GM12872 (cell line): ENCODE results near the gene RAP2B.

Experiments used
- TF ChIP-seq, protein P1 (sequence below): IDR thresholded peaks from 3 replicates; pipeline ENCODE4 v1.5.1; 2011; ENCODE audit warnings: low read depth, mild to moderate bottlenecking, low read length, moderate library complexity; ENCODE audit not compliant: insufficient read depth

The RAP2B gene

DNA sequence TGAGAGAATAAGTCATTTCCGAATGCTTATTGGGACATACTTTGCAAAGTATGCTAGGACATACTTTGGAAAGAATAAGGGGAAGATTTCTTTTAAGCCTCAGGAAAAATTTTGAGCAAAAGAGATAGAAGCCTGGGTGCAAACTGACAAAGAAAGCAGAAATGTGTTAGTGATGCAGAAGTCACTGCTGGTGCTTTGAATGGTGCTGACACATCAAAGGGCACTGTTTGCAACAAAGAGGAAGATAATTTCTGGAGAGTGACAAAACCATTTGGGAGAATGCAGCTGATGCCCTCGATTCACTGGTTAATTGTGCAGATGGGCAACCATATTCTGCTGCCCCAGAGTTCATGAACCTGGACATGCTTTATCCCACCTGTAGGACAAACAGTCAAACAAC lies 11.0 kb upstream of the RAP2B start:
- TF ChIP-seq, protein P1, sequence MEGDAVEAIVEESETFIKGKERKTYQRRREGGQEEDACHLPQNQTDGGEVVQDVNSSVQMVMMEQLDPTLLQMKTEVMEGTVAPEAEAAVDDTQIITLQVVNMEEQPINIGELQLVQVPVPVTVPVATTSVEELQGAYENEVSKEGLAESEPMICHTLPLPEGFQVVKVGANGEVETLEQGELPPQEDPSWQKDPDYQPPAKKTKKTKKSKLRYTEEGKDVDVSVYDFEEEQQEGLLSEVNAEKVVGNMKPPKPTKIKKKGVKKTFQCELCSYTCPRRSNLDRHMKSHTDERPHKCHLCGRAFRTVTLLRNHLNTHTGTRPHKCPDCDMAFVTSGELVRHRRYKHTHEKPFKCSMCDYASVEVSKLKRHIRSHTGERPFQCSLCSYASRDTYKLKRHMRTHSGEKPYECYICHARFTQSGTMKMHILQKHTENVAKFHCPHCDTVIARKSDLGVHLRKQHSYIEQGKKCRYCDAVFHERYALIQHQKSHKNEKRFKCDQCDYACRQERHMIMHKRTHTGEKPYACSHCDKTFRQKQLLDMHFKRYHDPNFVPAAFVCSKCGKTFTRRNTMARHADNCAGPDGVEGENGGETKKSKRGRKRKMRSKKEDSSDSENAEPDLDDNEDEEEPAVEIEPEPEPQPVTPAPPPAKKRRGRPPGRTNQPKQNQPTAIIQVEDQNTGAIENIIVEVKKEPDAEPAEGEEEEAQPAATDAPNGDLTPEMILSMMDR = no peak

DNA sequence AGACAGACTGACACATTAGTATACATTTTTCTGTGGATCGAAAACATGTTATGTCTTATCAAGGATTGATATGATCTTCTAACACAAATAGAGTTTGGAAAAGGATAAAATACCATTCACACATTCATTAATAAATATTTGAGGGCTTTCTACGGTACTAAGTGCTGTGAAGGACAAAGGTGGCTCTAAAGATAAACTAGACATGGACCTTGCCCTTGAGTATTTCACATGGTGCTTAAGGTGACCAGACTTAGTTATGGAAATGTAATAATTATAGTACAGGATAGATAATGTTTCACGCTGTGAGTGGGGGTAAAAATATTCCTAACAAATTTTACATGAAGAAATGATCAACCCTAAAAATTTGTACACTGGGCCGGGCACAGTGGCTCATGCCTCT lies 3.8 kb upstream of the RAP2B start:
- TF ChIP-seq, protein P1 = no peak

DNA sequence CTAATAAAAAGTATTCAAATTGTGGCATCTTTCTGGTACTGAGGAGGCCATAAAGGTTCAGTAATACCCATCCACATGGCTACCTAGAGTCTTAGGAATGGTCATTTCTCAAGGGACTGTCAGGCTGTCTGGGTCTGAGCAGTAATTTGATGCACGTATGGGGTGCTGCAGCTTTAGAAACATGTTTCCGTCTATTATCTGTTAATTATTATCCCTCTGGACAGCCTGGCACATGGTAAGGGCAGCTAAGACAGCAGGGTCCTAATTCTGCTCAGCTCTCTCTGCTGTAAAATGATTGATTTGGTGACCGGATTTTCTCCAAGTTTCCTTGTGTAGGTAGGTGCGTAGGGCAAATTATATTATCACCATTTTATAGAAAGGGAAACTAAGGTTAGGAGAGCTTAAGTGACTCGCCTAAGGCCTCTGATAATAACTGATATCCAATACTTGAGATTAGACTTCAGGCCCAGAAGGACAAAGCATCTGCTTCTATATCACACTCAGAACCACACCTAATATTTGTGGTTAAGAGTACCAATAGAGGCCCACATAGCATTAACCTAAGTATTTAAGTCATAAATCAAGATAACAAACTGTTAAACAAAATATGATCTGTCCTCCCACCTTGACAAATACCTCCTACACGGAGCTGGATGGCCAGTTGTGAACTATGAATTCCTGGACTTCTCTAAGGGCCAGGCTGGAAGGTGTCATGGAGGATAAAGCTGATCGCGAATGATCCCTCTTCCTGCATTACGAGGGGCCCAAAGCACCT lies 2.9 kb upstream of the RAP2B start:
- TF ChIP-seq, protein P1 = no peak

DNA sequence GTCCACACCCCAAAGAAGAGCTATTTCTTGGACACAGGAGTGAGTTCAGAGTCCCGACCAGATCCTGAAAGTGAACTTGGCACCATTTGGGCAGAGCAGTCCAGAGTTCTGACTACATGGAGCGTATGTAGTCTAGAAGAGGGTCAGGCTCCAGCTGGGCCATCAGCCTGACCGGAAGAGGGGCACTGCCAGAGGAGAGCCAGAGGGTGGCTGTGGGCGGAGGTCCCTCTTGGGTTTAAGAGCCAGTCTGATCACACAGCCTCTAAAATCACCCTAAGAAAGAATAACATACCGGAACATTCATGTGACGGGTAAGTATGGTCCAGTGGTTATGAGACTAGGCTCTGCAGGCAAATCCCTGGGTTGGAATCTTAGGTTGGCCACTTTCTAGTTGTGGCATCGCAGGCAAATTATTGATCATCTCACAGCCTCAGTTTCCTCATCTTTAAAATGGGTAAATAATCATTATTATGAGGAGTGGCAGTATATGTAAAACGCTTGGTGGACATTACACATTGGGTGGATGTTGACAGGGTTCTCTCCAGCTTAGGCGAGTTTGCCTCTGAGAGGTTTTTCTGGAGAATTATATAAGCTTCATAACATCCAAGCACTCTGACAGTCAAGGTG lies 2.1 kb upstream of the RAP2B start:
- TF ChIP-seq, protein P1 = no peak

DNA sequence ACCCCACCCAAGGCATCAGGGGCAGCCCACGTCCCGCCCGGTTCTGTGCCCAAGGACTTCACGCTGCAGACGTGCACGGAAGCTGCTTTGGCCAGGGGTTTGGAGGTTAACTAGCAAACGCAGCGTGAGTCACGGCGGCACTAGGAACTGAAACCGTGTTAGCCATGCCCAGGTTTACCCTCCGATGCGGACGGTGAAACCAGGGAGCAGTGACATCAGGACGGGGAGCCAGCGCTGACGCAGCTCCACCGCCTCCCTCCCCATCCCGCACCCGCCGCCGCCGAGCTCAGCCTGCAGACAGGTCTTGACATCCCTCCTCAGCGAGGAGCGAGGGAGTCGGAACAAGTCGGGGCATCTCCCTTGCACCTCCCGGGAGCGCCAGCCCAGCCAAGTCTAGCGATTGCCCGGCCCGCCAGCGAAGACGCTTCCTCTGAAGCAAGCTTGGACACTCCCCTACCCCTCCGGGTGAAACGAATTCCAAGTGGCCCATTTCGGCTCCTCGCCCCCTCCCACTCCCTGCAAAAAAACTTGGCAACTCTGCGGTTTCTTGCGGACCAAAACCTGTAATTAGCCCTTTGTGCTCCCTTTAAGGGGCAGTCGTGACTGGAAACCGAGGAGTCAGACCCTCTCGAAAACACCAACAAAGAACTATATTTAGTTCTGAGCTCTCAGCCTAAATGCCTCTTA lies 1.4 kb upstream of the RAP2B start:
- TF ChIP-seq, protein P1 = no peak

DNA sequence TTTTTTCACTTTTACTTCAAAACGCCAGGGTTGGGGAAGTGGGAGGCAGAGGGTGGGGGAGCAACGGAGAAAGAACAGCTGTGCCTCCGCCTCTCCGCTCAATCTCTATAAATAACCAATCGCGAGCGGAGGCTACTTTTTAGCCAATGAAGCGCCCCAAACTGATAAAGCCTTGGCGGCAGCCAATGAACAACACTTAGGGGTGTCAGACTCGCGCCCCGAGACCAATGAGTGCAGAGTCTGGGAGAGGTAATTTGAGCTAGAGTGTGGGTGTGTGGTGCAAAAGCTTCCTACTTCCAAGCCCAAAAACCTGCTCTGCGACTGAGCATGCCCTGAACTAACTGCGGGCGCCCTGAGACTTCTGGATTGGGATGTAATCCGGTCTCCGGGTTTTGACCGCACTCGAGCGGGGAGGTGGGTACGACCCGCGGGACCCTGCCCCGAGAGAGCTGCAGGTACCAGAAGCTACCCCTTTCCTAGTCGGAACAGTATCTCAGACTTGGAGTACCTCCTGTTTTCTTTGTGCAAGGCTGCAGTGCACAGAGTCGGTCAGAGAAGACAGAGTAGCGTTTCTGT lies 800 bp upstream of the RAP2B start:
- TF ChIP-seq, protein P1 = no peak
